ENCODE results near the gene TP53INP2. TPM values are rescaled to one million over a fixed set of nuclear protein-coding genes. Genes with fewer than 3 reads are reported as not detected.

Gene TP53INP2
- total RNA-seq, 1 experiment from 2014 or later: 7.1 TPM

GRCh38 chr20:34747479-34747878 lies 43.3 kb downstream of the TP53INP2 start:
- no peak overlapping the region for H3K4me3 ChIP-seq (replicated peaks in 1 of 2; ENCODE audit: low read depth in 1 of 2, low read length in 2 of 2)
- CTCF ChIA-PET: interaction anchor here (1.2 kb wide), 1 partner anchor 22 kb away, joined by 5 read pairs; no protein-coding TSS in a partner anchor
- no peaks in the 10 kb centered on the region for H4K20me1 ChIP-seq (ENCODE audit: insufficient read depth)
- POLR2A ChIA-PET: no interaction called here
- RAD21 ChIA-PET (ENCODE audit: low non-redundant PET in 1 of 2, low total read pairs in 2 of 2, uncharacterized antibody in 2 of 2, unreplicated experiment in 2 of 2): no interaction called here
- H3K27me3 ChIP-seq (ENCODE audit: insufficient read depth, low read length): no peaks in the 10 kb centered on the region
- no peak overlapping the region for H2AFZ ChIP-seq (ENCODE audit: low read depth, low read length, poor library complexity, severe bottlenecking)
- no peaks in the 10 kb centered on the region for H3K9me3 ChIP-seq (ENCODE audit: control insufficient read depth in 1 of 2, insufficient read depth in 1 of 2, low read depth in 1 of 2, low read length in 2 of 2)
- ATAC-seq (no peak), DNase-seq (ENCODE audit: low read depth, low spot score) (no peak)
- H3K9ac ChIP-seq (ENCODE audit: low read length): no peak overlapping the region
- H3K79me2 ChIP-seq (ENCODE audit: insufficient read depth, low read length): no peaks in the 10 kb centered on the region
- peaks cover 27 to 36% of the 10 kb centered on the region in 2 experiments for H3K36me3 ChIP-seq (ENCODE audit: control insufficient read depth in 1 of 2, insufficient read depth in 2 of 2, low read length in 2 of 2)
- no peaks in the 10 kb centered on the region for H3K9me2 ChIP-seq (ENCODE audit: insufficient read depth)
- no peaks in the 10 kb centered on the region for H3K4me1 ChIP-seq (ENCODE audit: control insufficient read depth in 1 of 2, insufficient read depth in 2 of 2, low read length in 2 of 2)
- BruUV-seq (replicated peaks): no TSS peak
- intact Hi-C loops (cut with micrococcal nuclease): no loop called here
- no peak for TF ChIP-seq TCF7L2 (IDR thresholded peaks at IDR 0.05; ENCODE audit: borderline replicate concordance, extremely low read depth, insufficient read depth, insufficient read length)
- TF ChIP-seq CTCF (IDR thresholded peaks at IDR 0.05 in 2 of 3, conservative IDR thresholded peaks at IDR 0.05 in 1 of 3; ENCODE audit: borderline replicate concordance in 1 of 3, insufficient read depth in 1 of 3, low read depth in 2 of 3, low read length in 2 of 3): no peak
- TF ChIP-seq SIN3A (IDR thresholded peaks at IDR 0.05; ENCODE audit: low read depth): no peak
- no peak for TF ChIP-seq MAX (IDR thresholded peaks at IDR 0.05)
- TF ChIP-seq POLR2A (IDR thresholded peaks at IDR 0.05; ENCODE audit: borderline replicate concordance, extremely low read depth, insufficient read depth, insufficient read length): no peak
- TF ChIP-seq EZH2 (IDR thresholded peaks at IDR 0.05): no peak
- TF ChIP-seq CEBPB (IDR thresholded peaks at IDR 0.05; ENCODE audit: low read depth): no peak
- TF ChIP-seq EZH2phosphoT487 (IDR thresholded peaks at IDR 0.05; ENCODE audit: borderline replicate concordance): no peak
- TF ChIP-seq SP1 (IDR thresholded peaks at IDR 0.05; ENCODE audit: low read depth): no peak
- TF ChIP-seq EGR1 (IDR thresholded peaks at IDR 0.05; ENCODE audit: low read depth): no peak
- TF ChIP-seq SRF (IDR thresholded peaks at IDR 0.05; ENCODE audit: low read depth): no peak
- TF ChIP-seq RAD21 (IDR thresholded peaks at IDR 0.05; ENCODE audit: low read depth): no peak
- TF ChIP-seq ZBTB33 (IDR thresholded peaks at IDR 0.05; ENCODE audit: extremely low read depth, insufficient replicate concordance, low read length): no peak
- no peak overlapping the region for H3K4me2 ChIP-seq (ENCODE audit: low read length)
- H3K27ac ChIP-seq (ENCODE audit: low read depth, low read length): no peak overlapping the region

All from HCT116 (cell line).